Measurements from ENCODE around the gene LGALS7.
"Not testable (repeated sequence)": the region's sequence is repeated elsewhere in the genome, so short reads cannot be mapped to it uniquely, and the experiment has no call there.

- not testable (repeated sequence) for TF ChIP-seq CTCF (IDR thresholded peaks at IDR 0.05; ENCODE audit: insufficient read depth, low read depth, low read length); EZH2 (IDR thresholded peaks at IDR 0.05; ENCODE audit: insufficient read depth, low read length)
Measured at GRCh38 chr19:38813932-38814331, 40.6 kb upstream of the LGALS7 start.

All from astrocyte (in vitro differentiated cells and primary cell).